GM23338 (cell line): Measurements from ENCODE around the gene RAD21L1. TPM values are rescaled to one million over a fixed set of nuclear protein-coding genes. Genes with fewer than 3 reads are reported as not detected.

Experiments
- ATAC-seq: fragments of 200-7000 bp; cut with Tn5 transposase; 3 replicates; pipeline ENCODE4 v1.9.1; 2020
- DNase-seq: peaks from one replicate; pipeline ENCODE4 v3.0.0-alpha.2; 2015; ENCODE audit warnings: low spot score
- H2AFZ ChIP-seq: fragments of 200-600 bp; sonication (generic); 2 replicates; pipeline ENCODE4 v1.8.0; 2016; ENCODE audit warnings: antibody characterized with exemption, mild to moderate bottlenecking, moderate library complexity
- H3F3A ChIP-seq: fragments of 200-600 bp; sonication (generic); replicated peaks from 2 replicates; pipeline ENCODE4 v1.8.0; 2017; ENCODE audit warnings: antibody characterized with exemption, mixed run types, low read depth
- H3K27ac ChIP-seq: fragments of 200-600 bp; sonication (generic); 2 replicates; pipeline ENCODE4 v1.6.1; 2016; ENCODE audit warnings: low read depth
- H3K27me3 ChIP-seq: fragments of 200-600 bp; sonication (generic); 2 replicates; pipeline ENCODE4 v1.8.0; 2016; ENCODE audit warnings: mild to moderate bottlenecking, mixed run types, moderate library complexity; ENCODE audit not compliant: insufficient read depth
- H3K36me3 ChIP-seq: fragments of 200-600 bp; sonication (generic); 2 replicates; pipeline ENCODE4 v1.8.0; 2016; ENCODE audit warnings: mild to moderate bottlenecking; ENCODE audit not compliant: insufficient read depth
- H3K4me1 ChIP-seq: fragments of 200-600 bp; sonication (generic); 2 replicates; pipeline ENCODE4 v1.8.0; 2016; ENCODE audit warnings: mild to moderate bottlenecking, moderate library complexity; ENCODE audit not compliant: insufficient read depth
- H3K4me2 ChIP-seq: fragments of 200-600 bp; sonication (generic); 2 replicates; pipeline ENCODE4 v1.7.1; 2017; ENCODE audit warnings: mixed run types
- H3K4me3 ChIP-seq: fragments of 200-600 bp; sonication (generic); 2 replicates; pipeline ENCODE4 v1.6.1; 2016; ENCODE audit warnings: mixed run types
- H3K79me2 ChIP-seq: fragments of 200-600 bp; sonication (generic); replicated peaks from 2 replicates; pipeline ENCODE4 v1.8.0; 2017; ENCODE audit warnings: mild to moderate bottlenecking; ENCODE audit not compliant: insufficient read depth
- H3K9me2 ChIP-seq: fragments of 200-600 bp; sonication (generic); 2 replicates; pipeline ENCODE4 v1.8.0; 2017; ENCODE audit not compliant: insufficient read depth
- H4K20me1 ChIP-seq: fragments of 200-600 bp; sonication (generic); replicated peaks from 2 replicates; pipeline ENCODE4 v1.8.0; 2017; ENCODE audit warnings: mild to moderate bottlenecking; ENCODE audit not compliant: insufficient read depth
- H3K27ac Mint-ChIP-seq: 2 replicates; pipeline ENCODE4 v1.8.0; 2020; ENCODE audit warnings: inconsistent platforms, mild to moderate bottlenecking, moderate library complexity, mixed read lengths
- H3K27me3 Mint-ChIP-seq: 3 replicates; pipeline ENCODE4 v1.8.0; 2022; ENCODE audit warnings: low read depth, mild to moderate bottlenecking, moderate library complexity, mixed read lengths, inconsistent platforms; ENCODE audit not compliant: insufficient read depth, poor library complexity
- H3K36me3 Mint-ChIP-seq: 3 replicates; pipeline ENCODE4 v1.8.0; 2021; ENCODE audit warnings: low read depth, mild to moderate bottlenecking, inconsistent platforms, moderate library complexity, mixed read lengths
- H3K4me1 Mint-ChIP-seq: 3 replicates; pipeline ENCODE4 v1.8.0; 2020; ENCODE audit warnings: mild to moderate bottlenecking, inconsistent platforms, mixed read lengths
- H3K4me3 Mint-ChIP-seq: 3 replicates; pipeline ENCODE4 v1.8.0; 2021; ENCODE audit warnings: moderate library complexity, mild to moderate bottlenecking, inconsistent platforms, mixed read lengths
- H3K9me3 Mint-ChIP-seq: 3 replicates; pipeline ENCODE4 v1.8.0; 2020; ENCODE audit warnings: moderate library complexity, mild to moderate bottlenecking, inconsistent platforms, mixed read lengths
- CREB1 ChIP-seq: fragments of 250-450 bp; sonication (Bioruptor Pico); IDR thresholded peaks from 2 replicates; pipeline ENCODE4 v1.5.0; 2020; ENCODE audit warnings: low read depth, mild to moderate bottlenecking, moderate library complexity
- EZH2 ChIP-seq: fragments of 200-600 bp; sonication (generic); IDR thresholded peaks from one replicate; pipeline ENCODE4 v1.8.0; 2017; ENCODE audit warnings: antibody characterized with exemption, mild to moderate bottlenecking, low read depth; ENCODE audit not compliant: unreplicated experiment
- EZH2phosphoT487 ChIP-seq: fragments of 200-600 bp; sonication (generic); IDR thresholded peaks from one replicate; pipeline ENCODE4 v1.8.1; 2018; ENCODE audit warnings: antibody characterized with exemption; ENCODE audit not compliant: unreplicated experiment
- NANOG ChIP-seq: IDR thresholded peaks from 2 replicates; pipeline ENCODE4 v1.6.1; 2016; ENCODE audit warnings: antibody characterized with exemption, borderline replicate concordance
- POLR2AphosphoS5 ChIP-seq: IDR thresholded peaks from 2 replicates; pipeline ENCODE4 v1.6.1; 2016; ENCODE audit warnings: antibody characterized with exemption, low read depth
- STAT1 ChIP-seq: IDR thresholded peaks from one replicate; pipeline ENCODE4 v1.6.1; 2016; ENCODE audit warnings: antibody characterized with exemption; ENCODE audit not compliant: unreplicated experiment
- ZNF114 ChIP-seq: fragments of 250-450 bp; sonication (Bioruptor Pico); IDR thresholded peaks from 2 replicates; pipeline ENCODE4 v1.5.0; 2020; ENCODE audit warnings: mild to moderate bottlenecking, moderate library complexity
- polyA plus RNA-seq: library from polyadenylated mRNA; unstranded; fragments of >200 nt; fragmentation: Nextera tagmentation; extraction: Ambion mirVana; gene quantifications from 2 replicates; pipeline ENCODE4 v1.2.1, GENCODE V29; 2016
- total RNA-seq: library from RNA; depleted of rRNA; stranded (reverse); fragments of >200 nt; shearing (Covaris generic); gene quantifications from 2 replicates; pipeline ENCODE4 v1.2.3, GENCODE V29; 2014
- TF ChIP-seq, protein P1 (sequence below), 2 experiments: fragments of 200-600 bp in 1 of 2; sonication (generic) in 1 of 2; conservative IDR thresholded peaks; 2 replicates each; pipeline versions ENCODE4 v1.5.1 to v1.6.1; 2016 to 2017; ENCODE audit warnings: antibody characterized with exemption in 2 of 2, low read depth in 2 of 2, mild to moderate bottlenecking in 2 of 2, moderate library complexity in 1 of 2
- TF ChIP-seq, protein P2 (sequence below): fragments of 250-450 bp; sonication (Bioruptor Pico); IDR thresholded peaks from 2 replicates; pipeline ENCODE4 v1.5.0; 2020; ENCODE audit warnings: mild to moderate bottlenecking, moderate library complexity
- TF ChIP-seq, protein P3 (sequence below): IDR thresholded peaks from 2 replicates; pipeline ENCODE4 v1.6.1; 2016; ENCODE audit warnings: antibody characterized with exemption
- TF ChIP-seq, protein P4 (sequence below): IDR thresholded peaks from one replicate; pipeline ENCODE4 v1.6.1; 2018; ENCODE audit warnings: antibody characterized with exemption; ENCODE audit not compliant: unreplicated experiment

Gene RAD21L1
- total and polyA plus RNA-seq, 2 experiments from 2014 or later = 0.10 to 0.95 TPM

DNA sequence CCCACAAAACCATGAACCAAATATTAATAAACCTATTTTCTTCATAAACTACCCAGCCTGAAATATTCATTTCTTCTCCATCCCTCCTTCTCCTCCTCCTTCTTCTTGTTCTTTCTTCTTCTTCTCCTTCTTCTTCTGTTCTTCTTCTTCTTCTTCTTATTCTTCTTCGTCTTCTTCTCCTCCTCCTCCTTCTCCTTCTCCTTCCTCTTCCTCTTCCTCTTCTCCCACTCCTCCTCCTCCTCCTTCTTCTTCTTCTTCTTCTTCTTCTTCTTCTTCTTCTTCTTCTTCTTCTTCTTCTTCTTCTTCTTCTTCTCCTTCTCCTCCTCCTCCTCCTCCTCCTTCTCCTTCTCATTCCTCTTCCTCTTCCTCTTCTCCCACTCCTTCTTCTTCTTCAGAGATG is 36.0 kb upstream of the RAD21L1 start:
- Histone ChIP-seq H3K4me3 (no peak overlapping the region), H4K20me1 (no peaks in the 10 kb centered on the region), H3K27me3 (peaks cover 17% of the 10 kb centered on the region), H3F3A (0 out of 2 replicates have a peak, but pooled peaks cover 5% of the 10 kb centered on the region), H3K79me2 (no peaks in the 10 kb centered on the region), H3K9me2 (no peaks in the 10 kb centered on the region), H2AFZ (no peak overlapping the region), H3K4me2 (no peak overlapping the region), H3K27ac (no peak overlapping the region), H3K4me1 (peaks cover 18% of the 10 kb centered on the region), H3K36me3 (no peaks in the 10 kb centered on the region)
- DNase-seq (no peak), ATAC-seq (no peak)
- Mint-ChIP-seq H3K36me3 (no peaks in the 10 kb centered on the region), H3K9me3 (no peaks in the 10 kb centered on the region), H3K4me3 (no peak overlapping the region), H3K27me3 (peaks cover 5% of the 10 kb centered on the region), H3K27ac (no peak overlapping the region), H3K4me1 (peaks cover 12% of the 10 kb centered on the region)
- no peak for TF ChIP-seq NANOG
- TF ChIP-seq EZH2phosphoT487 = no peak
- TF ChIP-seq, protein P1, sequence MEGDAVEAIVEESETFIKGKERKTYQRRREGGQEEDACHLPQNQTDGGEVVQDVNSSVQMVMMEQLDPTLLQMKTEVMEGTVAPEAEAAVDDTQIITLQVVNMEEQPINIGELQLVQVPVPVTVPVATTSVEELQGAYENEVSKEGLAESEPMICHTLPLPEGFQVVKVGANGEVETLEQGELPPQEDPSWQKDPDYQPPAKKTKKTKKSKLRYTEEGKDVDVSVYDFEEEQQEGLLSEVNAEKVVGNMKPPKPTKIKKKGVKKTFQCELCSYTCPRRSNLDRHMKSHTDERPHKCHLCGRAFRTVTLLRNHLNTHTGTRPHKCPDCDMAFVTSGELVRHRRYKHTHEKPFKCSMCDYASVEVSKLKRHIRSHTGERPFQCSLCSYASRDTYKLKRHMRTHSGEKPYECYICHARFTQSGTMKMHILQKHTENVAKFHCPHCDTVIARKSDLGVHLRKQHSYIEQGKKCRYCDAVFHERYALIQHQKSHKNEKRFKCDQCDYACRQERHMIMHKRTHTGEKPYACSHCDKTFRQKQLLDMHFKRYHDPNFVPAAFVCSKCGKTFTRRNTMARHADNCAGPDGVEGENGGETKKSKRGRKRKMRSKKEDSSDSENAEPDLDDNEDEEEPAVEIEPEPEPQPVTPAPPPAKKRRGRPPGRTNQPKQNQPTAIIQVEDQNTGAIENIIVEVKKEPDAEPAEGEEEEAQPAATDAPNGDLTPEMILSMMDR (conservative IDR thresholded peaks at IDR 0.05; ENCODE audit: low read depth in 2 of 2) = no peak
- no peak for TF ChIP-seq CREB1 (CRISPR knock-in tag)
- TF ChIP-seq EZH2 = no peak
- TF ChIP-seq, protein P2, sequence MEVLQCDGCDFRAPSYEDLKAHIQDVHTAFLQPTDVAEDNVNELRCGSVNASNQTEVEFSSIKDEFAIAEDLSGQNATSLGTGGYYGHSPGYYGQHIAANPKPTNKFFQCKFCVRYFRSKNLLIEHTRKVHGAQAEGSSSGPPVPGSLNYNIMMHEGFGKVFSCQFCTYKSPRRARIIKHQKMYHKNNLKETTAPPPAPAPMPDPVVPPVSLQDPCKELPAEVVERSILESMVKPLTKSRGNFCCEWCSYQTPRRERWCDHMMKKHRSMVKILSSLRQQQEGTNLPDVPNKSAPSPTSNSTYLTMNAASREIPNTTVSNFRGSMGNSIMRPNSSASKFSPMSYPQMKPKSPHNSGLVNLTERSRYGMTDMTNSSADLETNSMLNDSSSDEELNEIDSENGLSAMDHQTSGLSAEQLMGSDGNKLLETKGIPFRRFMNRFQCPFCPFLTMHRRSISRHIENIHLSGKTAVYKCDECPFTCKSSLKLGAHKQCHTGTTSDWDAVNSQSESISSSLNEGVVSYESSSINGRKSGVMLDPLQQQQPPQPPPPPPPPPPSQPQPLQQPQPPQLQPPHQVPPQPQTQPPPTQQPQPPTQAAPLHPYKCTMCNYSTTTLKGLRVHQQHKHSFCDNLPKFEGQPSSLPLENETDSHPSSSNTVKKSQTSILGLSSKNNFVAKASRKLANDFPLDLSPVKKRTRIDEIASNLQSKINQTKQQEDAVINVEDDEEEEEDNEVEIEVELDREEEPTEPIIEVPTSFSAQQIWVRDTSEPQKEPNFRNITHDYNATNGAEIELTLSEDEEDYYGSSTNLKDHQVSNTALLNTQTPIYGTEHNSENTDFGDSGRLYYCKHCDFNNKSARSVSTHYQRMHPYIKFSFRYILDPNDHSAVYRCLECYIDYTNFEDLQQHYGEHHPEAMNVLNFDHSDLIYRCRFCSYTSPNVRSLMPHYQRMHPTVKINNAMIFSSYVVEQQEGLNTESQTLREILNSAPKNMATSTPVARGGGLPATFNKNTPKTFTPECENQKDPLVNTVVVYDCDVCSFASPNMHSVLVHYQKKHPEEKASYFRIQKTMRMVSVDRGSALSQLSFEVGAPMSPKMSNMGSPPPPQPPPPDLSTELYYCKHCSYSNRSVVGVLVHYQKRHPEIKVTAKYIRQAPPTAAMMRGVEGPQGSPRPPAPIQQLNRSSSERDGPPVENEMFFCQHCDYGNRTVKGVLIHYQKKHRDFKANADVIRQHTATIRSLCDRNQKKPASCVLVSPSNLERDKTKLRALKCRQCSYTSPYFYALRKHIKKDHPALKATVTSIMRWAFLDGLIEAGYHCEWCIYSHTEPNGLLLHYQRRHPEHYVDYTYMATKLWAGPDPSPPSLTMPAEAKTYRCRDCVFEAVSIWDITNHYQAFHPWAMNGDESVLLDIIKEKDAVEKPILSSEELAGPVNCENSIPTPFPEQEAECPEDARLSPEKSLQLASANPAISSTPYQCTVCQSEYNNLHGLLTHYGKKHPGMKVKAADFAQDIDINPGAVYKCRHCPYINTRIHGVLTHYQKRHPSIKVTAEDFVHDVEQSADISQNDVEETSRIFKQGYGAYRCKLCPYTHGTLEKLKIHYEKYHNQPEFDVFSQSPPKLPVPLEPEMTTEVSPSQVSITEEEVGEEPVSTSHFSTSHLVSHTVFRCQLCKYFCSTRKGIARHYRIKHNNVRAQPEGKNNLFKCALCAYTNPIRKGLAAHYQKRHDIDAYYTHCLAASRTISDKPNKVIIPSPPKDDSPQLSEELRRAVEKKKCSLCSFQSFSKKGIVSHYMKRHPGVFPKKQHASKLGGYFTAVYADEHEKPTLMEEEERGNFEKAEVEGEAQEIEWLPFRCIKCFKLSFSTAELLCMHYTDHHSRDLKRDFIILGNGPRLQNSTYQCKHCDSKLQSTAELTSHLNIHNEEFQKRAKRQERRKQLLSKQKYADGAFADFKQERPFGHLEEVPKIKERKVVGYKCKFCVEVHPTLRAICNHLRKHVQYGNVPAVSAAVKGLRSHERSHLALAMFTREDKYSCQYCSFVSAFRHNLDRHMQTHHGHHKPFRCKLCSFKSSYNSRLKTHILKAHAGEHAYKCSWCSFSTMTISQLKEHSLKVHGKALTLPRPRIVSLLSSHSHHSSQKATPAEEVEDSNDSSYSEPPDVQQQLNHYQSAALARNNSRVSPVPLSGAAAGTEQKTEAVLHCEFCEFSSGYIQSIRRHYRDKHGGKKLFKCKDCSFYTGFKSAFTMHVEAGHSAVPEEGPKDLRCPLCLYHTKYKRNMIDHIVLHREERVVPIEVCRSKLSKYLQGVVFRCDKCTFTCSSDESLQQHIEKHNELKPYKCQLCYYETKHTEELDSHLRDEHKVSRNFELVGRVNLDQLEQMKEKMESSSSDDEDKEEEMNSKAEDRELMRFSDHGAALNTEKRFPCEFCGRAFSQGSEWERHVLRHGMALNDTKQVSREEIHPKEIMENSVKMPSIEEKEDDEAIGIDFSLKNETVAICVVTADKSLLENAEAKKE (CRISPR knock-in tag) = no peak
- TF ChIP-seq STAT1 = no peak
- TF ChIP-seq ZNF114 (CRISPR knock-in tag) = no peak
- TF ChIP-seq, protein P3, sequence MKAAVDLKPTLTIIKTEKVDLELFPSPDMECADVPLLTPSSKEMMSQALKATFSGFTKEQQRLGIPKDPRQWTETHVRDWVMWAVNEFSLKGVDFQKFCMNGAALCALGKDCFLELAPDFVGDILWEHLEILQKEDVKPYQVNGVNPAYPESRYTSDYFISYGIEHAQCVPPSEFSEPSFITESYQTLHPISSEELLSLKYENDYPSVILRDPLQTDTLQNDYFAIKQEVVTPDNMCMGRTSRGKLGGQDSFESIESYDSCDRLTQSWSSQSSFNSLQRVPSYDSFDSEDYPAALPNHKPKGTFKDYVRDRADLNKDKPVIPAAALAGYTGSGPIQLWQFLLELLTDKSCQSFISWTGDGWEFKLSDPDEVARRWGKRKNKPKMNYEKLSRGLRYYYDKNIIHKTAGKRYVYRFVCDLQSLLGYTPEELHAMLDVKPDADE = no peak
- TF ChIP-seq POLR2AphosphoS5 = no peak
- TF ChIP-seq, protein P4, sequence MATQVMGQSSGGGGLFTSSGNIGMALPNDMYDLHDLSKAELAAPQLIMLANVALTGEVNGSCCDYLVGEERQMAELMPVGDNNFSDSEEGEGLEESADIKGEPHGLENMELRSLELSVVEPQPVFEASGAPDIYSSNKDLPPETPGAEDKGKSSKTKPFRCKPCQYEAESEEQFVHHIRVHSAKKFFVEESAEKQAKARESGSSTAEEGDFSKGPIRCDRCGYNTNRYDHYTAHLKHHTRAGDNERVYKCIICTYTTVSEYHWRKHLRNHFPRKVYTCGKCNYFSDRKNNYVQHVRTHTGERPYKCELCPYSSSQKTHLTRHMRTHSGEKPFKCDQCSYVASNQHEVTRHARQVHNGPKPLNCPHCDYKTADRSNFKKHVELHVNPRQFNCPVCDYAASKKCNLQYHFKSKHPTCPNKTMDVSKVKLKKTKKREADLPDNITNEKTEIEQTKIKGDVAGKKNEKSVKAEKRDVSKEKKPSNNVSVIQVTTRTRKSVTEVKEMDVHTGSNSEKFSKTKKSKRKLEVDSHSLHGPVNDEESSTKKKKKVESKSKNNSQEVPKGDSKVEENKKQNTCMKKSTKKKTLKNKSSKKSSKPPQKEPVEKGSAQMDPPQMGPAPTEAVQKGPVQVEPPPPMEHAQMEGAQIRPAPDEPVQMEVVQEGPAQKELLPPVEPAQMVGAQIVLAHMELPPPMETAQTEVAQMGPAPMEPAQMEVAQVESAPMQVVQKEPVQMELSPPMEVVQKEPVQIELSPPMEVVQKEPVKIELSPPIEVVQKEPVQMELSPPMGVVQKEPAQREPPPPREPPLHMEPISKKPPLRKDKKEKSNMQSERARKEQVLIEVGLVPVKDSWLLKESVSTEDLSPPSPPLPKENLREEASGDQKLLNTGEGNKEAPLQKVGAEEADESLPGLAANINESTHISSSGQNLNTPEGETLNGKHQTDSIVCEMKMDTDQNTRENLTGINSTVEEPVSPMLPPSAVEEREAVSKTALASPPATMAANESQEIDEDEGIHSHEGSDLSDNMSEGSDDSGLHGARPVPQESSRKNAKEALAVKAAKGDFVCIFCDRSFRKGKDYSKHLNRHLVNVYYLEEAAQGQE = no peak
